ENCODE measurements around the gene PRSS27.
A peak's percentile ranks its signal among the peaks of the same experiment; 100 is the strongest.
"Not testable (repeated sequence)": the region's sequence is repeated elsewhere in the genome, so short reads cannot be mapped to it uniquely, and the experiment has no call there.

The PRSS27 gene

GRCh38 chr16:2670017-2670416, 50.0 kb downstream of the PRSS27 start:
- peak; percentile 77 for DNase-seq

- DNase-seq: not testable (repeated sequence)
Observed at GRCh38 chr16:2669587-2669986, 50.4 kb downstream of the PRSS27 start.

- not testable (repeated sequence) for DNase-seq
Observed at GRCh38 chr16:2666671-2667070, 53.4 kb downstream of the PRSS27 start.

GRCh38 chr16:2664574-2664982, 55.4 kb downstream of the PRSS27 start:
- DNase-seq: no peak

GRCh38 chr16:2663553-2664546, 56.2 kb downstream of the PRSS27 start:
- DNase-seq: peak; percentile 62
